ENCODE measurements around the gene THSD7B.

DNA sequence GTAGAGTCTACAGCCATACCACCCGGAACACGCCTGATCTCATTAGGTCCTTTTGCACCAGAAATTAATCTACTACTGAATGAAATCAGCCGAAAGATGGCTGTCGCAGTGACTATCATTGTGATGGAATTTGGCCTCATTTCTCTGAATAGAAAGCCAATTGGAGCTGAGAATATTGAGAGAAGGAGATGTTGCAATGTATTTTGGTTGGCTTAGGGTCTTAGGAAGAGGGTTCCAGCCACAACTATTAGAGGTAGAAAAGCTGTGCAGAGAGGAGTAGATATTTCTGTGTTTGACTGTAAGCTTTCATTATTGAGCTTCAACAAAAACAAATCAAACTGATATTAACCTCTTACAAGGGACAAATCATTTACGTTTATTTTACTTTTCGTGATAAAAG, 98.1 kb downstream of the THSD7B start:
- TF ChIP-seq, protein P1, sequence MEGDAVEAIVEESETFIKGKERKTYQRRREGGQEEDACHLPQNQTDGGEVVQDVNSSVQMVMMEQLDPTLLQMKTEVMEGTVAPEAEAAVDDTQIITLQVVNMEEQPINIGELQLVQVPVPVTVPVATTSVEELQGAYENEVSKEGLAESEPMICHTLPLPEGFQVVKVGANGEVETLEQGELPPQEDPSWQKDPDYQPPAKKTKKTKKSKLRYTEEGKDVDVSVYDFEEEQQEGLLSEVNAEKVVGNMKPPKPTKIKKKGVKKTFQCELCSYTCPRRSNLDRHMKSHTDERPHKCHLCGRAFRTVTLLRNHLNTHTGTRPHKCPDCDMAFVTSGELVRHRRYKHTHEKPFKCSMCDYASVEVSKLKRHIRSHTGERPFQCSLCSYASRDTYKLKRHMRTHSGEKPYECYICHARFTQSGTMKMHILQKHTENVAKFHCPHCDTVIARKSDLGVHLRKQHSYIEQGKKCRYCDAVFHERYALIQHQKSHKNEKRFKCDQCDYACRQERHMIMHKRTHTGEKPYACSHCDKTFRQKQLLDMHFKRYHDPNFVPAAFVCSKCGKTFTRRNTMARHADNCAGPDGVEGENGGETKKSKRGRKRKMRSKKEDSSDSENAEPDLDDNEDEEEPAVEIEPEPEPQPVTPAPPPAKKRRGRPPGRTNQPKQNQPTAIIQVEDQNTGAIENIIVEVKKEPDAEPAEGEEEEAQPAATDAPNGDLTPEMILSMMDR (IDR thresholded peaks at IDR 0.05; ENCODE audit: low read depth, low read length, poor library complexity, severe bottlenecking), result no peak
- no peak for TF ChIP-seq EZH2phosphoT487 (IDR thresholded peaks at IDR 0.05; ENCODE audit: borderline replicate concordance, low read length)

Measured in DOHH2 (cell line).